Activated CD4-positive, alpha-beta T cell treated with anti-CD3 and anti-CD28 coated beads, Interleukin-2, amount 50 U/mL, for 4 hours (primary cell): ENCODE data around the gene PRIM2.
"Not testable (repeated sequence)": the region's sequence is repeated elsewhere in the genome, so short reads cannot be mapped to it uniquely, and the experiment has no call there.

Experiments
- DNase-seq, 2 experiments: peaks; one replicate each; pipeline ENCODE4 v3.0.0-alpha.2; 2020

The PRIM2 gene

GRCh38 chr6:57368965-57369731, 51.7 kb downstream of the PRIM2 start:
- not testable (repeated sequence) for DNase-seq

- DNase-seq = not testable (repeated sequence)
Measured at GRCh38 chr6:57371779-57372178, 54.3 kb downstream of the PRIM2 start.

- not testable (repeated sequence) for DNase-seq
Measured at GRCh38 chr6:57374764-57375163, 57.3 kb downstream of the PRIM2 start.

- DNase-seq = not testable (repeated sequence)
Measured at GRCh38 chr6:57376083-57376482, 58.7 kb downstream of the PRIM2 start.

GRCh38 chr6:57389038-57389592, 71.7 kb downstream of the PRIM2 start:
- not testable (repeated sequence) for DNase-seq

GRCh38 chr6:57390818-57391217, 73.4 kb downstream of the PRIM2 start:
- DNase-seq = not testable (repeated sequence)

GRCh38 chr6:57392047-57392446, 74.6 kb downstream of the PRIM2 start:
- DNase-seq = not testable (repeated sequence)

- not testable (repeated sequence) for DNase-seq
Measured at GRCh38 chr6:57419341-57419740, 101.9 kb downstream of the PRIM2 start.

- no peak for DNase-seq
Measured at GRCh38 chr6:57421503-57421902, 104.1 kb downstream of the PRIM2 start.

- no peak for DNase-seq
Measured at GRCh38 chr6:57423468-57423867, 106.0 kb downstream of the PRIM2 start.

GRCh38 chr6:57431742-57432141, 114.3 kb downstream of the PRIM2 start:
- not testable (repeated sequence) for DNase-seq

GRCh38 chr6:57432157-57432556, 114.7 kb downstream of the PRIM2 start:
- no peak for DNase-seq

- no peak for DNase-seq
Measured at GRCh38 chr6:57432919-57433684, 115.7 kb downstream of the PRIM2 start.

- DNase-seq = not testable (repeated sequence)
Measured at GRCh38 chr6:57433790-57434189, 116.4 kb downstream of the PRIM2 start.

GRCh38 chr6:57434944-57435343, 117.5 kb downstream of the PRIM2 start:
- no peak for DNase-seq

GRCh38 chr6:57435475-57436160, 118.2 kb downstream of the PRIM2 start:
- no peak for DNase-seq

- not testable (repeated sequence) for DNase-seq
Measured at GRCh38 chr6:57440735-57441134, 123.3 kb downstream of the PRIM2 start.

GRCh38 chr6:57442133-57442532, 124.7 kb downstream of the PRIM2 start:
- not testable (repeated sequence) for DNase-seq

- DNase-seq = not testable (repeated sequence)
Measured at GRCh38 chr6:57443181-57443580, 125.8 kb downstream of the PRIM2 start.

- DNase-seq = not testable (repeated sequence)
Measured at GRCh38 chr6:57444787-57445186, 127.4 kb downstream of the PRIM2 start.

- not testable (repeated sequence) for DNase-seq
Measured at GRCh38 chr6:57445379-57445778, 127.9 kb downstream of the PRIM2 start.

GRCh38 chr6:57445790-57446468, 128.5 kb downstream of the PRIM2 start:
- DNase-seq = not testable (repeated sequence)
